AG04450 (cell line): ENCODE results near the gene ICAM3. TPM values are rescaled to one million over a fixed set of nuclear protein-coding genes. Genes with fewer than 3 reads are reported as not detected.
"Not testable (repeated sequence)": the region's sequence is repeated elsewhere in the genome, so short reads cannot be mapped to it uniquely, and the experiment has no call there.

ENCODE experiments used
- CTCF ChIA-PET: fragments of 300-600, 350-600 bp; formaldehyde crosslinking; extraction: SDS; loops from one replicate; lab custom pipeline; 2022; ENCODE audit warnings: antibody characterized with exemption, inconsistent platforms; lab: Charles Lee
- POLR2A ChIA-PET: fragments of 350-600 bp; formaldehyde crosslinking; extraction: SDS; loops from one replicate; lab custom pipeline; 2021; ENCODE audit warnings: antibody characterized with exemption, inconsistent platforms; lab: Yijun Ruan, JAX
- DNase-seq: peaks from one replicate; pipeline ENCODE4 v3.0.0-alpha.2; 2011; ENCODE audit warnings: low read depth, low spot score
- H3K27ac ChIP-seq: one replicate; pipeline ENCODE4 v1.5.1; 2012; ENCODE audit warnings: low read depth, low read length, control low read depth
- H3K27me3 ChIP-seq: one replicate; pipeline ENCODE4 v1.6.0; 2012; ENCODE audit warnings: low read length; ENCODE audit not compliant: control insufficient read depth, insufficient read depth
- H3K4me3 ChIP-seq: 2 replicates; pipeline ENCODE4 v1.5.1; 2011; ENCODE audit warnings: mild to moderate bottlenecking, low read depth, low read length, control low read depth
- H3K9me3 ChIP-seq: 2 replicates; pipeline ENCODE4 v1.5.1; 2012; ENCODE audit warnings: low read length; ENCODE audit not compliant: control insufficient read depth, insufficient read depth
- polyA minus RNA-seq: library from RNA; depleted of rRNA, polyadenylated mRNA; stranded (reverse); fragments of >200 nt; gene quantifications from 2 replicates; pipeline ENCODE4 v1.2.3, GENCODE V29; 2011; rRNA and poly(A)+ RNA removed
- polyA plus RNA-seq: library from polyadenylated mRNA; depleted of rRNA; stranded (reverse); fragments of >200 nt; gene quantifications from 2 replicates; pipeline ENCODE4 v1.2.3, GENCODE V29; 2011; rRNA removed
- TF ChIP-seq, protein P1 (sequence below): IDR thresholded peaks from 2 replicates; pipeline ENCODE4 v1.5.1; 2011; ENCODE audit warnings: low read depth, low read length, control low read depth, inconsistent platforms

ICAM3 gene, protein sequence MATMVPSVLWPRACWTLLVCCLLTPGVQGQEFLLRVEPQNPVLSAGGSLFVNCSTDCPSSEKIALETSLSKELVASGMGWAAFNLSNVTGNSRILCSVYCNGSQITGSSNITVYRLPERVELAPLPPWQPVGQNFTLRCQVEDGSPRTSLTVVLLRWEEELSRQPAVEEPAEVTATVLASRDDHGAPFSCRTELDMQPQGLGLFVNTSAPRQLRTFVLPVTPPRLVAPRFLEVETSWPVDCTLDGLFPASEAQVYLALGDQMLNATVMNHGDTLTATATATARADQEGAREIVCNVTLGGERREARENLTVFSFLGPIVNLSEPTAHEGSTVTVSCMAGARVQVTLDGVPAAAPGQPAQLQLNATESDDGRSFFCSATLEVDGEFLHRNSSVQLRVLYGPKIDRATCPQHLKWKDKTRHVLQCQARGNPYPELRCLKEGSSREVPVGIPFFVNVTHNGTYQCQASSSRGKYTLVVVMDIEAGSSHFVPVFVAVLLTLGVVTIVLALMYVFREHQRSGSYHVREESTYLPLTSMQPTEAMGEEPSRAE
- polyA plus RNA-seq (6.7 and 10.1 TPM in 2 replicates), polyA minus RNA-seq (8.3 and 9.1 TPM in 2 replicates)

DNA sequence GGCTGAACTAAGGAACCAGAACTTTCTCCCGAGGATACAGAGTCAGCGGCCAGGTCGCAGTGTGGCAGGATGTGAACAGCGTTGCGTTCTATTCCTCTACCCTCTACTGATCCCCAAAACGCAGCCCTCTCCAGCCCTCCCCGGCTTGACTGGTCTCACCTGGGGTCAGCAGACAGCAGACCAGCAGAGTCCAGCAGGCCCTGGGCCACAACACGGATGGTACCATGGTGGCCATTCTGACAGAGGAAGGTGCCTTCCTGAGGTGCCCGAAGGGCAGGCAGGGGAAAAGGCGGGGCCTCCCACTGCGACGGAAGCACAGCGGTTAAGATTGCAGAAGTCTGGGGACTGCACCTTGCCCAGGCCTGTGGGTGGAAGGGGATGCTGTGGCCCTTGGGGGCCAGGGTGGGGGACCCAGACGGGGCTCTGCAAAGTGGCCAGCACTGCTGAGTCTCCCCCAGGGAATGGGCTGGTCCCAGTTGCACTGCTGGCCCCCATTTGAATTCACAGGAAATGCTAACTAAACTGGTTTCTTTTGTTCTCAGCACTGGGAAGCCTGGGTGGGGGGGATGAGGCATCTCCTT lies at the start of gene ICAM3:
Gene ICAM3, minus strand, starts transcription at position 245 of the 581 bp plus-strand sequence. Its CDS starts 10 bp downstream, at position 235.
- ChIA-PET POLR2A (no interaction called here), CTCF (no interaction called here)
- TF ChIP-seq, protein P1, sequence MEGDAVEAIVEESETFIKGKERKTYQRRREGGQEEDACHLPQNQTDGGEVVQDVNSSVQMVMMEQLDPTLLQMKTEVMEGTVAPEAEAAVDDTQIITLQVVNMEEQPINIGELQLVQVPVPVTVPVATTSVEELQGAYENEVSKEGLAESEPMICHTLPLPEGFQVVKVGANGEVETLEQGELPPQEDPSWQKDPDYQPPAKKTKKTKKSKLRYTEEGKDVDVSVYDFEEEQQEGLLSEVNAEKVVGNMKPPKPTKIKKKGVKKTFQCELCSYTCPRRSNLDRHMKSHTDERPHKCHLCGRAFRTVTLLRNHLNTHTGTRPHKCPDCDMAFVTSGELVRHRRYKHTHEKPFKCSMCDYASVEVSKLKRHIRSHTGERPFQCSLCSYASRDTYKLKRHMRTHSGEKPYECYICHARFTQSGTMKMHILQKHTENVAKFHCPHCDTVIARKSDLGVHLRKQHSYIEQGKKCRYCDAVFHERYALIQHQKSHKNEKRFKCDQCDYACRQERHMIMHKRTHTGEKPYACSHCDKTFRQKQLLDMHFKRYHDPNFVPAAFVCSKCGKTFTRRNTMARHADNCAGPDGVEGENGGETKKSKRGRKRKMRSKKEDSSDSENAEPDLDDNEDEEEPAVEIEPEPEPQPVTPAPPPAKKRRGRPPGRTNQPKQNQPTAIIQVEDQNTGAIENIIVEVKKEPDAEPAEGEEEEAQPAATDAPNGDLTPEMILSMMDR, result no peak
- Histone ChIP-seq H3K4me3 (no peak within 1 kb of the TSS), H3K9me3 (no peaks in the 10 kb centered on the region), H3K27me3 (no peaks in the 10 kb centered on the region), H3K27ac (no peak within 1 kb of the TSS)
- DNase-seq, result no peak

DNA sequence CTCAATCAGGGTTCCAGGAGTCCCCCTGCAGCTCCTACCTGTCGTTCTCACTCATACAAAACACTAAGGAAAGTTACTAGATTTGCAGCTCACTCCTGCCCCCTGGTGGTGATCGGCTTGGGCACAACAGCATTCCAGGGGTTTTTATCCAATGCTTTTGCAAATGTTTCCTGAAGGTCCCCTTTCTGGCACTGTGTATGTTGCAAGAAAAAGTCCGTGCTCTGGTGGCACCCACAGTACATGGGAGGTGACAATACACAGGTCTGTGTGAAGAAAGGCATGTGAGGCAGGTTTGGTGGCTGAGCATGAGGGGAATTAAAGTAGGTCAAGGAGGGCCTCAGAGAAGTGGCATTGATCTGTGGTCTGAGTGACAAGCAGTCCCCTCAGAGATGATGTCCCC lies 49.5 kb upstream of the ICAM3 start:
- no peak overlapping the region for H3K4me3 ChIP-seq
- H3K27me3 ChIP-seq, result no peaks in the 10 kb centered on the region
- ChIA-PET POLR2A (interaction anchor here (0.7 to 1.5 kb wide), 5 partner anchors 9 to 130 kb away, joined by 3 to 18 read pairs (median 3); partner anchors contain the start of gene TYK2), CTCF (interaction anchor here (0.6 to 7.1 kb wide), 34 partner anchors 9 to 458 kb away, joined by 3 to 188 read pairs (median 4); partner anchors contain the start of genes CDC37, ICAM1, ICAM4 and TYK2)
- DNase-seq, result peak; percentile 50
- TF ChIP-seq, protein P1, result peak; percentile 96
- no peaks in the 10 kb centered on the region for H3K9me3 ChIP-seq
- H3K27ac ChIP-seq, result peak overlapping the region; percentile 11

DNA sequence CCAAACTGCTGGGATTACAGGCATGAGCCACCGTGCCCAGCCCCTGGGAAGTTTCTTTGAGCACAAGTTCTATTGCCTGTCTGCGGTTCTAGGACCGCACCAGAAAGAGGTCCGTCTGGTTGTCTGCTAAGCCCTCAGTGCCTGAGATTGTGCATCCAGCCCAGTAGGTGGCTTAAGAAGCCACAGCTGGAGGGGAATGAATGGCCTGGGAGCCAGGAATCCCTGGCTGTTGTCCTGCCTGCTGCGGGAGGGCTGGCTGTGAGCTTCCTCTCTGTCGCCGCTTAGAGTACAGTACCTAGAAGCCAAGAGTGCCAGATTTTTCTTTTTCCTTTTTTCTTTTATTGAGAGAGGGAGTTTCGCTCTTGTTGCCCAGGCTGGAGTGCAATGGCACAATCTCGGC lies 45.2 kb upstream of the ICAM3 start:
- POLR2A ChIA-PET, result interaction anchor here (0.5 kb wide), 1 partner anchor 121 kb away, joined by 3 read pairs; no protein-coding TSS in a partner anchor
- no peak for DNase-seq
- TF ChIP-seq, protein P1, result no peak
- Histone ChIP-seq H3K27ac (no peak overlapping the region), H3K4me3 (no peak overlapping the region), H3K9me3 (no peaks in the 10 kb centered on the region; the same call in 1 of the 2 replicates), H3K27me3 (no peaks in the 10 kb centered on the region)
- CTCF ChIA-PET, result no interaction called here

DNA sequence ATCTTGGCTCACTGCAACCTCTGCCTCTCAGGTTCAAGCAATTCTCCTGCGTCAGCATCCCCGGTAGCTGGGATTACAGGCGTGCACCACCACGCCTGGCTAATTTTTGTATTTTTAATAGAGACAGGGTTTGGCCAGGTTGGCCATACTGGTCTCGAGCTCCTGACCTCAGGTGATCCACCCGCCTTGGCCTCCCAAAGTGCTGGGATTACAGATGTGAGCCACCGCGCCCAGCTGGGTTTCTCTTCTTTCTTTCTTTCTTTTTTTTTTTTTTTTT lies 43.7 kb upstream of the ICAM3 start:
- H3K27me3 ChIP-seq, result not testable (repeated sequence)
- ChIA-PET POLR2A (interaction anchor here (0.6 to 0.7 kb wide), 2 partner anchors 47 to 186 kb away, joined by 8 read pairs; partner anchors contain the start of gene CDKN2D), CTCF (interaction anchor here (0.7 kb wide), 2 partner anchors 12 to 114 kb away, joined by 3 read pairs; no protein-coding TSS in a partner anchor)

DNA sequence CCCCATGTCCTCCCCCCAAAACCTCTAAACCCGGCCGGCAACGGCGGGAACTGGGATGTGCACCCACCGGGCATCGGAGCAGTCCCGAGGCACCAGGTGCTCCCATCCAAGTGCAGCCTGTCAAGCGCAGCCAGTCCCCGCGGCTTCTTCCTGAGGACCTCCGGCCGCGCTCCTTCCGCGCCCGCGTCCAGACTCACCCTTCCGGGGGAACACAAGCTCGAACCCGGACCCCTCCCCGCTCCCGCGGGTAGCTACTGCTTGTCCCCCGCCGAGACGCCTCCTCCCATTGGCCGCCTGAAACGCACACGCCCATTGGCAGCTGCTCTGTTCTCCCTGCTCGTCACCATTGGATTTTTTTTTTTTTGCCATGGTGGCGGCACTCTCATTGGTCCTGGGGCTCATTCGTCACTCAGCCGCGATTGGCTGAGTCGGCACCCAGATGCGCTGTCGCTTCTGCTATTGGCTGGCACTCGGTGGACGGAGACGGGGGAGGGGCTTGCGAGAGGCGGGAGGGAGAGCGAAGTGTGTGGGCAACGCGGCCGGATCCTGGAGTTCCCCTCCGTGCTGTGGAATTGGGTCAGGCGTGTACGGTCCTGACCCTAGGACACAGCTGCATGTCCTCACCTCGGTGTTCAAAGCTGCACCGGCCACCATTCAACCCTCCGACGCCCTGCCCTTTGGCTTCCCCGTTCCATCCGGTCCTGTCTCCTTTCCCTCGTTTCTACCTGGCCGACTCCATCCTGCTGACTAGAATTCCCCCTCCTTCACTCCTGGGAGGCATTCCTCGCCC lies 41.1 kb upstream of the ICAM3 start, which contains the start of gene TYK2:
Gene TYK2, minus strand, starts transcription at position 260 of the 790 bp plus-strand sequence. CDS start 2,166 bp downstream, outside the sequence.
- H3K27me3 ChIP-seq, result no peaks in the 10 kb centered on the region
- ChIA-PET POLR2A (interaction anchor here (0.6 to 1.5 kb wide), 7 partner anchors 8 to 246 kb away, joined by 3 to 13 read pairs (median 3); partner anchors contain the start of genes ICAM1 and RAVER1), CTCF (interaction anchor here (1.3 to 2.3 kb wide), 4 partner anchors 8 to 122 kb away, joined by 6 to 18 read pairs (median 10); no protein-coding TSS in a partner anchor)
- DNase-seq, result peak; percentile 97
- peak within 1 kb of the TSS; percentile 95 for H3K4me3 ChIP-seq
- no peaks in the 10 kb centered on the region; the same call in 1 of the 2 replicates for H3K9me3 ChIP-seq
- TF ChIP-seq, protein P1, result no peak
- peak within 1 kb of the TSS; percentile 57 for H3K27ac ChIP-seq

More for the DNA sequence above, 43.7 kb upstream of the ICAM3 start:
- DNase-seq, H3K4me3 ChIP-seq, H3K9me3 ChIP-seq, H3K27ac ChIP-seq: not testable (repeated sequence)
